GM12874 (cell line): Measurements from ENCODE around the gene RESP18.

ENCODE experiments used
- CTCF ChIP-seq: IDR thresholded peaks from 2 replicates; pipeline ENCODE4 v1.5.1; 2011; ENCODE audit warnings: low read depth, mild to moderate bottlenecking, control low read depth, low read length, moderate library complexity; ENCODE audit not compliant: insufficient read depth

Gene RESP18

DNA sequence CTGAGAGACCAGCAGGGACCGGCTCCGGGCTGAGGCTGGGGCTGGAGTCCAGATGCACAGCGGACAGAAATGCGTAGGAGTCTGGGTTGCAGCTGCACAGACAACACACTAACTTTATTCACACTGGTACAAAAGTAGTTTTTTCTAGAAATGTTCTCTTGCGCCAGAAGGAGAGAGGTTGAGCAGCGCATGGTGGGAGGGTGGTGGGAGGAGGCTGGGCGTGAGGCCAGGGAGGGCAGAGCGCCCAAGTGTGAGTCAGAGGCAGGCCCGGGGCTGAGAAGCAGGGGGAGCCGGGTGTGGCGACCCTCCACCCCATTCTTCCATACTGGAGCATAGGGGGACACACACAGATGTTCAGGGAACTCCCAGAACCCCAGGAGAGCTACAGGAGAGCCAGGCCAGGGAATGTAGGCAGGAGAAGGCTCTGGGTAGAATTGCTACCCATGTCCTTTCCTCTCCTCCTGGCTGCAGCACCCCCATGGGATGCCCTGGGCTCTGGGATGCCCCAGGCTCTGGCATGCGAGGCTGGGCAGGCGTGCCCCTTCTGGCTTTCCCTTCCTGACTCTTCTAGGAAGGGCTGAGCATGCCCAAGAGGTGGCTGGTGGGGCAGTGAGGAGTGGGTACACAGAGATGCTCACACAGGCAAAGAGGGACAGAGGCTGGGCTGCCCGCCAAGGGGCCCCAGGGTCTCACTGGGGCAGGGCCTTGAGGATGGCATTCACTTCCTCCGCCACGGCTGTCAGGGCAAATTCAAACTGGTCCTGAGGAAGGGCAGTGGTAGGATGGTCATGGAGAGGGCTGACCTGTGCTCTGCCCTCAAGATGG, 42.8 kb downstream of the RESP18 start:
- TF ChIP-seq CTCF, result no peak

GRCh38 chr2:219289195-219289536, 43.4 kb downstream of the RESP18 start:
- no peak for TF ChIP-seq CTCF

DNA sequence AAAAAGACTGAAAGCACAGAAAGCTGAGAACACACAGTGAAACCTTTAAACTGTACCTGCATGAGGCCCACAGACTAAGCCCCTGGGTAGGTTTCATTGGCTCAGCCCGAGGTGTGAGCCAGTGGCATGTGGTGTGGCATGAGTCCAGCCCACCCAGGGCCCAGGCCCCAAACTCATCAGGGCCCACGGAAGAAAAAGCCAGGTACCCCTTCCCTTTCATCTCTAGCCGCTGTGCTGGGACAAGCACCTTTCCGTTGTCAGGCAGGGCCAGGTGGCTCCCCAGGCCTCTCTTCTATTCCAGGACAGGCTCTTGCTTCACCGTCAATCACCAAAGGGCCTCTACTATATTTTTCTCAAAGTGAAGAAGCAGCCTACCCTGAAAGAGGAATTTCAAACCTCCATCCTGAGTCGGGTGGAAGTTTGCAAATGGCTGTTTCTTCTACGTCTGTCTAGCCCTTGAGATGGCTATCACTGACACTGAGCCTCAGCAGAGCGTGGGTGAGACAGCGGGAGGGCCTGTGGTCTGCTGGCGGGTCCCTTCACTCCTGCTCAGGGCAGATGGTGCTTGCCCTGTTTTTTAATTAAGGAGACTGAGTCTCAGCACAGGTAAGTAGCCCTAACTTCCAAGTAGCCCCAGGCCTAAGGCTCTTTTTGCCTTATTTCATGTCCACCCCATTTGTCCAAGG, 44.8 kb downstream of the RESP18 start:
- TF ChIP-seq CTCF, result no peak

GRCh38 chr2:219286436-219287115, 46.0 kb downstream of the RESP18 start:
- no peak for TF ChIP-seq CTCF

DNA sequence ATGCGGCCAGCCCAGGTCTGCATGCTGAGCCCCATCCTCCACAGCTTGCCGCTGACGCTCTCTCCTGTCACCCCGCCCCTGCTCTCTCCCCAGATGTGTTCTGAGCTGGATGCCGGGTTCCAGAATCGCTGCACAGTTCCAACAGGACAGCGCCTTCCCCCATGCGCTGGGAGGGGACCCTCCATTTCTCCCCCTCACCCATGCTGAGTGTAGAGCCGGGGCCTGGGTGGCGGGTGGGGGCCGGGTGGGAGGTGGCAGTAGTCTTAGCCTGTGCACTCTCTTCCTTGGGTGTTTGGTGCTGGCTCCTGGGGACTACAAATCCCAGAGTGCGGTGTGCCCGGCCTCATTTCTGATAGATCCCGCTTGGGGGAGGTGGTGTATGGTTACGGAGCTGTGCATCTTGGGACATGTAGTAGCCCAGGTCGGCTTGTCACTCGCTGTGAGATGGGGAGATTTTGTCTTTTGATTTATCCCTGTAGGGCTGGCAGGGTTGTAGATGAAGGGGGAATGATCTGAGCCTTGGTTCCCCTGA, 46.6 kb downstream of the RESP18 start:
- no peak for TF ChIP-seq CTCF

DNA sequence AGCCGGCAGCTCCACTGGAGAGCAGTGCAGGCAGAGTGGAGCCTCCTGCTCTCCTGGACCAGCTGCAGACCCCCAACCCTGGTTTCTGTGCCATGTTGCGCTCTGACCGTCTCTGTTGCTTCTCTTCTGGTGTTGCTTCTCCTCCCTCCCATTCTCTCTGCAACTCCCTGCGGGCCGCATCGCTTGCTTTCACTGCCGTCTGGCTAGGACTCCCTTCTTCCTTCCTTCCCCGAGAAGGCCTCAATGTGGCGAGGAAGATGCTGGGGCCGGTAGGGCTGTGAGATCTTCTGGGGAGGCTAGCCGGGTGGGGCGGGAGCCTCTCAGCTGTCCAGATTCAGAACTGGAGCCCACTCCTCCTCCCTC, 47.2 kb downstream of the RESP18 start:
- TF ChIP-seq CTCF, result no peak
